Central memory CD8-positive, alpha-beta T cell (primary cell): ENCODE data around the gene HOXB2.

Experiments used
- ATAC-seq: fragments of 150-1000 bp; cut with Tn5 transposase; replicated peaks from 2 replicates; pipeline ENCODE4 v1.10.0; 2022; ENCODE audit warnings: mild to moderate bottlenecking, moderate FRiP score, moderate number of reproducible peaks; ENCODE audit not compliant: poor library complexity, severe bottlenecking; ENCODE audit errors: extremely low read depth
- DNase-seq, 2 donors: peaks; one replicate each; pipeline ENCODE4 v3.0.0; 2021; ENCODE audit warnings: low spot score in 2 of 2
- H3K27ac Mint-ChIP-seq: one replicate; pipeline ENCODE4 v1.8.0; 2022; ENCODE audit warnings: low read depth, mild to moderate bottlenecking, moderate library complexity, mixed read lengths
- H3K27me3 Mint-ChIP-seq: one replicate; pipeline ENCODE4 v1.8.0; 2022; ENCODE audit warnings: mixed read lengths
- H3K36me3 Mint-ChIP-seq: one replicate; pipeline ENCODE4 v1.8.0; 2022; ENCODE audit warnings: mild to moderate bottlenecking, moderate library complexity, mixed read lengths; ENCODE audit not compliant: insufficient read depth
- H3K4me1 Mint-ChIP-seq: one replicate; pipeline ENCODE4 v1.8.0; 2022; ENCODE audit warnings: mixed read lengths
- H3K4me3 Mint-ChIP-seq: one replicate; pipeline ENCODE4 v1.8.0; 2022; ENCODE audit warnings: mild to moderate bottlenecking, moderate library complexity, mixed read lengths
- H3K9me3 Mint-ChIP-seq: one replicate; pipeline ENCODE4 v1.8.0; 2022; ENCODE audit warnings: mixed read lengths

HOXB2 gene

GRCh38 chr17:48559122-48559839 lies 14.4 kb upstream of the HOXB2 start:
- H3K27me3 Mint-ChIP-seq: no peaks in the 10 kb centered on the region
- H3K4me3 Mint-ChIP-seq: no peak overlapping the region
- no peaks in the 10 kb centered on the region for H3K9me3 Mint-ChIP-seq
- DNase-seq (no peak), ATAC-seq (no peak)
- no peak overlapping the region for H3K27ac Mint-ChIP-seq
- peaks cover 8% of the 10 kb centered on the region for H3K36me3 Mint-ChIP-seq
- H3K4me1 Mint-ChIP-seq: peaks cover 17% of the 10 kb centered on the region

GRCh38 chr17:48558831-48559121 lies 13.9 kb upstream of the HOXB2 start:
- no peaks in the 10 kb centered on the region for H3K27me3 Mint-ChIP-seq
- no peak overlapping the region for H3K27ac Mint-ChIP-seq

GRCh38 chr17:48558057-48558830 lies 13.3 kb upstream of the HOXB2 start:
- no peak overlapping the region for H3K27ac Mint-ChIP-seq
- H3K9me3 Mint-ChIP-seq: no peaks in the 10 kb centered on the region
- DNase-seq: no peak
- no peaks in the 10 kb centered on the region for H3K27me3 Mint-ChIP-seq
- H3K4me1 Mint-ChIP-seq: peaks cover 17% of the 10 kb centered on the region
- peaks cover 8% of the 10 kb centered on the region for H3K36me3 Mint-ChIP-seq
- H3K4me3 Mint-ChIP-seq: no peak overlapping the region
- no peak for ATAC-seq

More at GRCh38 chr17:48558831-48559121, 13.9 kb upstream of the HOXB2 start:
- Mint-ChIP-seq H3K4me1 (peaks cover 17% of the 10 kb centered on the region), H3K36me3 (peaks cover 8% of the 10 kb centered on the region), H3K4me3 (no peak overlapping the region), H3K9me3 (no peaks in the 10 kb centered on the region)
- no peak for ATAC-seq
- no peak for DNase-seq

GRCh38 chr17:48556576-48557401 lies 11.9 kb upstream of the HOXB2 start:
- ATAC-seq: no peak
- DNase-seq: no peak
- Mint-ChIP-seq H3K4me1 (peaks cover 14% of the 10 kb centered on the region), H3K9me3 (no peaks in the 10 kb centered on the region), H3K4me3 (no peak overlapping the region), H3K27me3 (no peaks in the 10 kb centered on the region), H3K36me3 (peaks cover 10% of the 10 kb centered on the region), H3K27ac (no peak overlapping the region)

- Mint-ChIP-seq H3K9me3 (no peaks in the 10 kb centered on the region), H3K4me1 (peaks cover 8% of the 10 kb centered on the region), H3K27me3 (no peaks in the 10 kb centered on the region), H3K36me3 (peaks cover 10% of the 10 kb centered on the region), H3K4me3 (no peak overlapping the region), H3K27ac (no peak overlapping the region)
- ATAC-seq (no peak), DNase-seq (no peak)
Measured at GRCh38 chr17:48556229-48556575, 11.3 kb upstream of the HOXB2 start.

- Mint-ChIP-seq H3K9me3 (no peaks in the 10 kb centered on the region), H3K27me3 (no peaks in the 10 kb centered on the region), H3K4me3 (peak overlapping the region; percentile 51), H3K36me3 (peaks cover 10% of the 10 kb centered on the region), H3K27ac (no peak overlapping the region), H3K4me1 (peaks cover 8% of the 10 kb centered on the region)
- ATAC-seq: no peak
- DNase-seq: no peak
Measured at GRCh38 chr17:48555258-48556228, 10.6 kb upstream of the HOXB2 start.

- no peaks in the 10 kb centered on the region for H3K9me3 Mint-ChIP-seq
- ATAC-seq: no peak
- peaks cover 10% of the 10 kb centered on the region for H3K36me3 Mint-ChIP-seq
- H3K27ac Mint-ChIP-seq: no peak overlapping the region
- no peaks in the 10 kb centered on the region for H3K27me3 Mint-ChIP-seq
- H3K4me1 Mint-ChIP-seq: peaks cover 8% of the 10 kb centered on the region
- DNase-seq: no peak
- peak overlapping the region; percentile 51 for H3K4me3 Mint-ChIP-seq
Measured at GRCh38 chr17:48554412-48555257, 9.7 kb upstream of the HOXB2 start.

- peaks cover 8% of the 10 kb centered on the region for H3K4me1 Mint-ChIP-seq
- no peak overlapping the region for H3K27ac Mint-ChIP-seq
- no peaks in the 10 kb centered on the region for H3K27me3 Mint-ChIP-seq
- H3K36me3 Mint-ChIP-seq: peaks cover 8% of the 10 kb centered on the region
- DNase-seq: no peak
- H3K4me3 Mint-ChIP-seq: no peak overlapping the region
- H3K9me3 Mint-ChIP-seq: no peaks in the 10 kb centered on the region
- ATAC-seq: no peak
Measured at GRCh38 chr17:48553826-48554225, 8.9 kb upstream of the HOXB2 start.

- ATAC-seq: no peak
- no peak overlapping the region for H3K4me3 Mint-ChIP-seq
- no peak for DNase-seq
- peaks cover 8% of the 10 kb centered on the region for H3K36me3 Mint-ChIP-seq
- H3K9me3 Mint-ChIP-seq: no peaks in the 10 kb centered on the region
- no peaks in the 10 kb centered on the region for H3K27me3 Mint-ChIP-seq
- no peak overlapping the region for H3K27ac Mint-ChIP-seq
- peaks cover 8% of the 10 kb centered on the region for H3K4me1 Mint-ChIP-seq
Measured at GRCh38 chr17:48553190-48553547, 8.3 kb upstream of the HOXB2 start.

GRCh38 chr17:48552466-48553189 lies 7.7 kb upstream of the HOXB2 start:
- H3K9me3 Mint-ChIP-seq: no peaks in the 10 kb centered on the region
- no peak for DNase-seq
- H3K27ac Mint-ChIP-seq: no peak overlapping the region
- no peak for ATAC-seq
- no peaks in the 10 kb centered on the region for H3K27me3 Mint-ChIP-seq
- peaks cover 8% of the 10 kb centered on the region for H3K4me1 Mint-ChIP-seq
- H3K4me3 Mint-ChIP-seq: no peak overlapping the region
- H3K36me3 Mint-ChIP-seq: peaks cover 6% of the 10 kb centered on the region
